Fibroblast of skin of left quadriceps (primary cell): ENCODE measurements around the gene ZC3H18.
A peak's percentile ranks its signal among the peaks of the same experiment; 100 is the strongest.

Experiments
- DNase-seq, 2 experiments: peaks; one replicate each; pipeline ENCODE4 v3.0.0-alpha.2; 2013; ENCODE audit warnings: low read depth in 2 of 2

ZC3H18 gene

DNA sequence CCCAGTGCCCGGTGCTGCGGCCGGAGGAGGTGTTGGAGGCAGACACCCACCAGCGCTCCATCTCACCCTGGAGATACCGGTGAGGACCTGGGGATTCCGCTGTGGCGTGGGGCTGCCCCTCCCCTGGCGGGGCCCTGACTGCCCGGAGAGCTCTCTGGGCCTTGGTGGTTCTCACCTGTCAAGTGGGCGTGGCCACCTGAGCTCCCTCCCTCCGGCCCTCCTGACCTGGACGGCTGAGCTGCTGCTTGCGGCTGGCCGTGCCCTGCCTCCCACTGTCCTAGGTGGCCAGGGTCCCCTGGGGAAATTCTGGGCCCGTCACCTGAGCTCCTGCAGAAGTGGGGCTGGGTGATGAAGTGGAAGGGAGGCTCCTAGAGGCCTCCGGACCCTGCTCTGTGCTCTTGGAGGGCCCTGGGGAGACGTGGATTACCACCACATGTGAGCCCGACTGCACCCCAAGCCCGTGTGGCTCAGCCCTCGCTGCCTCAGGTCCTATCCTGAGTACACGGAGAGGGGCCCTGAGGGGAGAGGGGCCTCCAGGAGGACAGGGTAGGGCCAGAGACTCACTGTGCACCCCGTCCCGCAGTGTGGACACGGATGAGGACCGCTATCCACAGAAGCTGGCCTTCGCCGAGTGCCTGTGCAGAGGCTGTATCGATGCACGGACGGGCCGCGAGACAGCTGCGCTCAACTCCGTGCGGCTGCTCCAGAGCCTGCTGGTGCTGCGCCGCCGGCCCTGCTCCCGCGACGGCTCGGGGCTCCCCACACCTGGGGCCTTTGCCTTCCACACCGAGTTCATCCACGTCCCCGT lies 69.2 kb downstream of the ZC3H18 start:
- no peak for DNase-seq

DNA sequence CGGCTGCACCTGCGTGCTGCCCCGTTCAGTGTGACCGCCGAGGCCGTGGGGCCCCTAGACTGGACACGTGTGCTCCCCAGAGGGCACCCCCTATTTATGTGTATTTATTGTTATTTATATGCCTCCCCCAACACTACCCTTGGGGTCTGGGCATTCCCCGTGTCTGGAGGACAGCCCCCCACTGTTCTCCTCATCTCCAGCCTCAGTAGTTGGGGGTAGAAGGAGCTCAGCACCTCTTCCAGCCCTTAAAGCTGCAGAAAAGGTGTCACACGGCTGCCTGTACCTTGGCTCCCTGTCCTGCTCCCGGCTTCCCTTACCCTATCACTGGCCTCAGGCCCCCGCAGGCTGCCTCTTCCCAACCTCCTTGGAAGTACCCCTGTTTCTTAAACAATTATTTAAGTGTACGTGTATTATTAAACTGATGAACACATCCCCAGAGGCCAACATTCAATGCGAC lies 69.9 kb downstream of the ZC3H18 start:
- DNase-seq: no peak

DNA sequence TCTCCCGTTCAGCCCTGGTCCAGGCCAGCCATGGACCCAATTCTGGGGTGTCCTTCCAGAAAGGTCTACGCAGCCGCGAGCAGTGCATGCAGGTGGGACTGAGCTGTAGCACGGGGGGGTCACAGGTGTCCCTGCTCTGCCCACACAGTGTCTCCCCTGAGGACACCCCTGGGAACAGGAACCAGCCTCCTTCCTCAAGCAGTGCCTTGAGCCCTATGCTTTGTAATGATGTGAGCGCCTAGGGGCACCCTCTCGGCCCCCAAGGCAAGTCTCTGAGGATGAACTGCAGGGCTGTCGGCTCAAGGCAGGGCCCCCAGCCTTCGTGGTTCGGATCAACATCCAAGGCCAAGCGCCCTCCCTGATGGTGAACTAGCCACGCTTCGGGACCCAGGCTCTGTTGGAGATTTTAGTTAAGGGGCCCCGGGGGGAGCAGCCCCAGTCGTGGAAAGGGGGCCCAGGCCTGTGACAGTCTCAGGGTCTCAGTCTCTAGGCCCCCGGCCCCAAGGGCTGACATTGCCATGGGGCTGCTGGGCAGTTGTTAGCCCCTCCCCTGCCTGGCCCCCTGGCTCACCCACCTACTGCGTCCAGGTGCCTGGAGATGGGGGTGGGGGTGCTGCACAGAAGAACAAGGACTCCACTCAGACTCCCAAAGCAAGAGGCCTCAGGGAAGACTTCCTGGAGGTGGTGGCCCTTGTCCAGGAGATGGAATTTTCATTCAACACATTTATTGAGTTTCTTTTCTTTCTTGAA lies 70.5 kb downstream of the ZC3H18 start:
- no peak for DNase-seq

DNA sequence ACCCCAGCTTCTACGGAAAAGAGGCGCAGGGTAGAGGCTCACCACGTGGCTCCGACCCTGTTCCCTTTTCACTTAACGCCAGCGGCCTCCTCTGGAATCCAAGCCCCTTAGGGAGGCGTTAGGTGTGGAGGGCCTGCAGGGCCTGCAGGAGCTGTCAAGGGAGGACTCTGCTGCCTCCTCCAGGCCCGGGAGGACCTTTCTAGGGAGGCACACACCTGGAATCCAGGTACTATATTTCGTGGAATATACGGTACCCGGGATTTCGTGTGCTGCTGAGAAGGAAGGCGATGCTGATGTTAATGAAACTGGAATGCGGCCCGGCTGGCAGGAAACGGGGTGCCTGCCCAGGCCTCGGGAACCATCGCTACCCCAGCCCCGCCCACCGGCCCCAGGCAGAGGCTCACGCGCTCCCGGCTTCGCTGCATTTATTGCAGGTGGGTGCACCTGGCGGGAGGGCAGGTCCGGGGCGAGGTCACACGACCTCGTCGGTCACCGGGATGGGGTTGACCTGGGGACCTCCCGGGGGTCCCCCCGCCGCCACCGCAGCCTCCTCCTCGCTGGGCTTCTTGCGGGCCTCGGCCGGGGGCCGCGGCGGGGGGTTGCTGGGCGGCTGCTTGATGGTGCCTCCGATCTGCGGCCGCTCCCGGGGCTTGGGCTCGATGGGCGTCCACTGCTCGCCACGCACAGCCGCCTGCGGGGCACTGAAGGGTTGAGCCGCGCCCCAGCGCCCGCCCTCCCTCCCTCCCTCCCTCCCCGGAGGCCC lies 72.9 kb downstream of the ZC3H18 start:
- no peak for DNase-seq

DNA sequence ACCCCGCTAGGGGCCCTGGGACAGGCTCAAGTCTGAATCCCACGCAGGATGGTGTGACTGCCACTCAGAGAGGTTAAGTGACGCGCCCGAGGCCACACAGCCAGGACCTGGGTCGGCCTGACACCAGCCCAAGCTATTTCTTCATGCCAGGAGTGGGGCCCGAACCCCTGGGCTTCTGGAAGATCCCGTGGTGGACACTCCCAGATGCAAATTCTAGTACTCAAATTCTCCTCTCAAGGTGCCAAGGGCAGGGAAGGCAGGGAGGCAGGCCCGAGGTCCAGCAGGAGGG lies 73.4 kb downstream of the ZC3H18 start:
- DNase-seq: no peak

DNA sequence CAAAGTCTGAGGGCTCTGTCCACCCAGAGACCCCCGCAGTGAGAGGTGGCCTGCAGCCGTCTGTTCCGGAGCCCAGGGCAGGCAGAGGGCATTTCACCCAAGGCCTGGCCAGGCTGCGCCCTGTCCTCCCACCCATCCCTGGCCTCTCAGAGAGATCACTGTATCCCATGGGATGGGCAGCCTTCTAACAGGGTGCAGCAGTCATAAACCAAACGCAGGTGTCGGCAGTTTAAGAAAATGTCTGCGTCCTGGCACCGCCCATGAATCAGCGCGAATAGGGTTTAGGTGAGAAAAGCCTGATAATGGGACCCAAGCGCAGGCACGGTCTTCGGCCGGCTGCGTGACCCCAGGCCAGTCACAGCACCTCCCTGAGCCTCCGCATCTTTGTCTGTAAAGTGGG lies 75.3 kb downstream of the ZC3H18 start:
- no peak for DNase-seq

DNA sequence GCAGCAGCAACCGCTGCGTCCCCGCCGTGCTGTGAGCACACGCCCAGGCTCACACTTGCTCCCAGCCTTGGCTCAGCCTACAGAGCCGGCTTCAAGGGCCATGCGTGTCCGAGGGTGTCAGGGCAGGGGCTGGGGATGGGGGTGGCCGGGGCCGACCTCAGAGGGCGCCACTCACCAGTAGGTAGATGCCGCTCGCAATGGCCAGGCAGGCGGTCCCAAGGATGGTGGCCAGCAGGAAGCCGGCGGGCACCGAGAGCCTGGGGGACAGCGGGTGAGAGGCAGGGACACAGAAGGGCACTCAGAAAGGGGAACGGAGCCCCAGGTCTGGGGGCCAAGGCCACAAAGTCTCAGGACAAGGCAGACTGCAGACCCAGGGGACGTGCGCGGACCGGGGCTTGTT lies 75.7 kb downstream of the ZC3H18 start:
- DNase-seq: no peak

DNA sequence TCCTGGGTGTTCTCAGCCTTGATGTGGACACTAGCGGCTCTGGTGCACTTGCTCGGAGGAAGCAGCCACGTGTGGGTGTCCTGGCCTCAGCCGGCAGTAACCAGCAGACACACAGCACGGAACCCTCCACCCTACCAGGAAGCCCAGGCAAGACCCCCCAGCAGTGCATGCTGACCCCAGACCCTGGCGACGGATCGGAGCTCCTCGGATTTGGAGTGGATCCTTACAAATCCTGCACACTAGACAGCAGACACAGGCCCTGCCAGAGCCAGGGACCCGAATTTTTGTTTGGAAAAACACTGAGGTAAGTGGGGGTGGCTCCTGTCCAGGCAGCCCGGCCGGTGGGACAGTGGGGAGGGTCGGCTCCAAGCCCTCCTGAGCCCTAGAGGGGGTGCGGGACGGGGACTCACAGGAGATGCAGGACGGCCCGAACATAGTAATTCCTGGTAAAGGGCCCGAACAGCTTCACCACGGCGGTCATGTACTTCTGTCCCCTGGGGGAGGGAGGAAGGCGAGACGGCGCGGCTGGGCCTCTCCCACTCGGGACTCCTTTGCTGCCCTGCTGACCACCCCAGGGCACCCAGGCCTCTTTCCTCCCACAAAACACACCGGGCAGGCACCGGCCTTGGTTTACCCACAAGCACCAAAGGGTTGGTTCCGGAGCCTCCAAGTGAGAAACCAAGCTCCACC lies 76.3 kb downstream of the ZC3H18 start:
- DNase-seq: no peak

DNA sequence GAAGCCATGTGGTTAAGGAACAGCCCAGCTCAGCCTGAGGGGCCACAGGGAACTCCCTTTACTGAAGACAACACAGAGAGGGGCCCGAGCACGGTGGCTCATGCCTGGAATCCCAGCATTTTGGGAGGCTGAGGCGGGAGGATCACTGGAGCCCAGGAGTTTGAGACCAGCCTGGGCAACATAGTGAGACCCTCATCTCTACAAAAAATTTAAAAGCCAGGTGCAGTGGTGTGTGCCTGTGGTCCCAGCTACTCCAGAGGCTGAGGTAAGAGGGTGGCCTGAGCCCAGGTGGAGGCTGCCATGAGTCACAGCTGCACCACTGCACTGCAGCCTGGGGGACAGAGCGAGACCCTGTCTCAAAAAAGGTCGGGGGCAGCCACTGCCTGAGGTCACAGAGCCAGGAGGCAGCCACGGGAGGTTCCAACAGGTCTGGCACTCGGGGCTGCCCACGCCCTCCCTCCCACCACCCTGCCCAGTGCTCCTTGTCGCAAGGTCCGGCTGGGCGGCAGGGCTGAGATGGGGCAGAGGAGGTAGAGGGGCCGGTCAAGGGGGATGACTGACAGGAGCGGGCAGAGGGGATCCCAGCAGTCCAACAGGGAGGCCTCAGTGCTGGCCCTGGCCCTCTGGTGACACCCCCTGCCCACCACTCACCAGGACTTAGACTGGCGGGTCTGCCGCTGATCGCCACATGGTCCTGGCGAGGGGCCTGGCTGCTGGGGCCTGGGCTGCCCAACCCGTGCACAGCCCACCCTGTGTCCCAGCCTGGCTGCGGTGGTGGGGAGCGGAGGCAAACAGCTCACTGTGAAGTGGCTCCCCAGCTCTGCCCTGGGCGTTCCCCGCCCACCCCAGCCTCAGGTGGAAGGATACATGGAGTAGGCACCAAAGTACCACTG lies 77.2 kb downstream of the ZC3H18 start:
- no peak for DNase-seq

DNA sequence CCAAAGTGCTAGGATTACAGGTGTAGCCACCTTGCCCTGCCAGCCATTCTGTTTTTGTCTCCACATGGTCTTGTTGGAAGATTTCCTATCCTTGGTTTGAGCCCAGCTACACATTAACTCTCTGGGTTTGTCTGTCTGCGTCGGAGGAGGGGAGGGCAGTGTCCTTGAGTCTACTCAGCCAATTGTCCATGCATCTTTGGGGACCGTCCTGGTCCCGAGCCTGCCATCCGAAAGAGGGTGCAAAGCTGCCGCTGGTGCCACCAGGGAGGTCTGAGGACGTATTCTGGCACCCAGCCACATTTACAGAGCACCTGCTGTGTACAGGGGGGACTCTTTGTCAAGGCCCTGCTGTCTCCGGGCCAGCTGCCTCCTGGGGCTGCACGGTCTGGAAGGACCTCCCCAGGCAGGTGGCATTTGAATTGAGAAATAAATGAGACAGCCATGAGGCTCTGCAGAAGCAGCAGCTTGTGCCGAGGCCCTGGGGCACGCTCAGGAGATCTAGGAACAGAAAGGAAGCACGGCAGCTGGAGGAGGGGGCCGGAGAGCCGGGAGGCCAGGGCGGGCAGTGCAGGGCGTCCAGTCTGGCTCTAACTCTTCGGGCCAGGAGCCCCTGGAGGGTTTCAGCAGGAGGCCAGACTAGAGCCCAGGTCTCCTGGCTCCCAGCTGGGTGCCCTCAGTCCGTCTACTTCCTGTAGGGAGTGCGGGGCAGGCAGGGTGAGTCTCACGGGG lies 79.2 kb downstream of the ZC3H18 start:
- DNase-seq: no peak

DNA sequence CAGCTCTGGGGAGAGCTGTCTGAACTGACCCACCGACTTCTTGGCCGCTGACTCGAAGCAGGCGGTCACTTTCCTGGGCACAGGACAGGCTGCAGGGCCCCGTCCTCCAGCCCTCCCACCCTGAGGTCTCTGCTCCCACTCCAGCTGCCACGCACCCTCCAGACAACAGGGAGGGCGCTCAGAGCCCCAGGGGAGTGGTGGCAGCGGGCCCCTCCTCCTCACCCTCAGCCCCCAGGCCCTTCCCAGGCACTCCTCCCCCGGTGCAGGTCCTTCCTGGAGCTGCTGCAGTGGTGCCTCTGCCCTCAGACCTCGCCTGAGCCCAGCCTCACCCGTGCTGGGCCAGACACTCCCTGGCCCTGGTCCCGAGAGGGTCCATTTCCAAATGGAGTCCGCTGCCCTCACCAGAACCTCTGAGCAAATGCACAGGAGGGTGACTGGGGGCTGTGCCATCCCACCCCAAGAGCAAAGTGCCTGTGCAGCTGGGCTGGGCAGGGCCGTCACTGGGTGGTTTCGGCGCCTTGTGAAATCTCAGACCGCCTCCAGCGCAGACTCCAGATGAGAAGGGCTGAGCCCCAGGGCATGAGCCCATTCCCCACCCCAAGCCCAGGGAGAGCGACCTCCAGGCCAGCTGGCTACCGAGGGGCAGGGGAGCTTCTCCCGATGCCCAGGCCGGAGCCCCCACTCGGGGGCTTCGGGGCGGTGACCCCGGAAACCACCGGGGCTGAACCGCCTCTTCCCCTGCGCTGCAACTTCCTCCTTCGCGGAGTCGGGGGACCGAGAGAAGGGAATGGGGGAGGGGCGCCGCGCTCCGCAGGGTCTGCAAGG lies 79.9 kb downstream of the ZC3H18 start:
- no peak for DNase-seq

DNA sequence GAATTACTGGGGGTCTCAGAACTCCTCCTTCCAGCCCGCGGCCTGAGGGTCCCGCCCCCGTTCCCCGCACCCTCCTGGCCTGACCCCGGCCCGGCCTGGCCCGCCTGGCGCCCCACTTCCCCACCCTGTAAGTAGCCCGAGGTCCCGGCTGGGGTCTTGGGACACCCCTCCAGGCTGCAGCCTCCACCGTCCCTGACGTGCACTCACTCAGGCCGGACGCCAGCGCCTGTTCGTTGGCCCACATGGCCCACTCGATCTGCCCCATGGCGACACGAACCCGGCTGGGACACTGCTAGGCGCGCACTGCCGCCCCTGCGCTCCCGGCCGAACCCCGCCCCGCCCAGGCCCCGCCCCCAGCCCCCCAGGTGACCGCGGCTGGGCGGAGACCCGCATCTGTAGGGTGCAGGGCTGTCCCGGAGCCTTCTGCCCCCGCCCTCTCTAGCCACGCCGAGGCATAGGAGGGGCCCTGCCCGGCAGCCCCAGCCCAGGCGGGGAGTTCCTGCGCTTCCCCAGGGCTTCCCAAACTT lies 80.6 kb downstream of the ZC3H18 start, which contains the start of gene CYBA:
Gene CYBA, minus strand, starts transcription at position 305 of the 527 bp plus-strand sequence. Its CDS starts 40 bp downstream, at position 265.
- DNase-seq: peak in 1 of 2 experiments; percentile 24

DNA sequence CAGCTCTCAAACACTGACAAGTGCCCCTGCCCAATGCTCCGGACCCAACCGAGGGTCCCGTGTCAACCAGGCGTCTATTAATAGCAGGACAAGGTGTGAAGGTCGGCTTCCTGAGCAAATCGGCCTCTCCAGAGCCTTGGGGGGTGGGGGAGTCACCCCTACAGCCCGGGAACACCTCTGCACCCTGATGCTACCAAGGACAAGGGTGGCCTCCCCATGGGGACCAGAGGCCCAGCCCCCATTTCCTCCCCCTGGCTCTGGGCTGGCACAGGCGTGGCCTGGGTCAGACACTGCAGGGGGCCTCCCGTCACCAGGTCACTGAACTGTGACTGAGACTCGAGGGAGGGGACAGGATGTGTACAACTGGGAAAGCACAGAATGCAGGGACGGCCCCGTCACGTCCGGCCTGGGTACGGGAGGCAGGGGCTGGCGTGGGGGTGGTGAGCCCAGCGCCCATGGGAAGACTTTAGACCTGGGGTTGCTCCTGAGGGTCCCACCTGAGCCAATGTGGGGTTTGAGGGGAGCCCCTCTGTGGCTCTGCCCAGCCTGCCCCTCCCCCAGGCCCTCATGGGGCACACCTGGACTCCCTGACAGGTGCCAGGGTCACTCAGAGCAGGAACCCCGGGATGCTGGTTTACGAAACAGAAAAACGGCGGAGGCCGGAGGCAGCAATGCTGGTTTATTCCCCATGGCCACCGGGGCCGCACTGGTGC lies 81.2 kb downstream of the ZC3H18 start:
- DNase-seq: no peak

DNA sequence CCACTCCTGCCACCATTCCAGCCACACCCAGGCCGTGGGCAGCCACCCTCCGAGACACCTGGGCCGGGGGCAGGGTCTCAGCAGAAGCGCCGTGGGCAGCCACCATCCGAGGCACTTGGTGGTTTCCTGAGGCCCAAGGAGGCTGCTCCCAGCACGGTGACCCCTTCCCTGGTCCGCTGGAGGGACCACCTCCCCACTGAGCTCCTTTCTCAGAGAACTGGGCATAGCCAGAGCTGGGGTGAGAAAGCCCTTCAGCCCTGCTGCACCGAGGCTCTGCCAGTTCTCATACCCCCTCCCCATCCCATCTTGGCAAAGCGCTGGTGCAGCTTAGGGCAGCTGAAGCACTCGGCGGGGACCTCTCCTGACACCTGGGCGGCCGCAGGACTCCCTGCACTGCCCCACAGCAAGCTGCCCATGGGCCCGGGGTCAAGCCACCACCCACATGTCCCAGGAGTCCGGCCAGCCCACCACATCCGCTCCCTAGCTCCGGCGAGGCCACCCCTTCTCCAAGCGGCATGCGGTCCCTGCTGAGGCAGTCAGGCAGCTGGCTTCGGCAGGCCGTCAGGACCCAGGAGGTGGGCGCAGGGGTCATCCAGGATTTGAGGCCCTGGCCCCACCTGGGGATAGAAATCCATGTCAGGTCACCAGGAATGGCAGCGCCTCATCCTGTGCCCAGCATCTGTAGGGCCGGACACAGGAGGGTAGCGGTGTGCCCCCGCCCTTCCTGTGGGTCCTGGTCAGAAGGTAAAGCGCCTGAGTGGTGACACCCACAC lies 82.0 kb downstream of the ZC3H18 start:
- no peak for DNase-seq

DNA sequence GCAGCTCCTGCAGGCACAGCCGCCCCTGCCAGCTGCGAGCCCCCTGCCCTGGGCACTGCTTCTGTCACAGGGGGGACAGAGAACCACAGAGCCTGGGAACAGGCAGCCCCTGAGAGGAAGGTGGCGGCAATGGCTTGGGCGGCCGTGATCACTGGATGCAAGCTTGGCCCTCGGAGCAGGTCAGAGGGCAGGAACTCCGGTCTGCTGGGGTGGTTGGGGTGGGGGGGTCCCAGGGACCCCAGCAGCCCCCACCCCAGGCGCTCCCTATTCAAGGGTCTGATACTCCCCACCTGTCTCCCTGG lies 82.5 kb downstream of the ZC3H18 start:
- DNase-seq: no peak

DNA sequence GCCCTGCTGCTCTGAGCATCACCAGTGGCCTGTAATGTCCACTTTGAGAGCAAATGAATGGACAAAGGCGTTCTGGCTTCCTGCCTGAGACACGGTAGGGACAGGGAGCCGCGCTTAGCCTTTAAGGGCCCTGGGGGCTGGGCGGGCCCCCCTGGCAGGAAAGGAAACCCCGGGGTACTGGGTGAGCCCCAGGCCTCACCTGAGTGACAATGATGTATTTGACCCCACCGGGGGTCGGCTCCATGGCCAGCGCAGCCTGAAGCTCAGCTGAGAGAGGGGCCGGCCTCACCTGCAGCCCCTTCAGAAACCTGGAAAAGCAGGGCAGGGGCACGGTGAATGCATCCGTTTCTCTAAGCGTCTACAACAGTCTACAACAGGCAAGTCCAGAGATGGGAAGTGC lies 82.9 kb downstream of the ZC3H18 start:
- DNase-seq: no peak

DNA sequence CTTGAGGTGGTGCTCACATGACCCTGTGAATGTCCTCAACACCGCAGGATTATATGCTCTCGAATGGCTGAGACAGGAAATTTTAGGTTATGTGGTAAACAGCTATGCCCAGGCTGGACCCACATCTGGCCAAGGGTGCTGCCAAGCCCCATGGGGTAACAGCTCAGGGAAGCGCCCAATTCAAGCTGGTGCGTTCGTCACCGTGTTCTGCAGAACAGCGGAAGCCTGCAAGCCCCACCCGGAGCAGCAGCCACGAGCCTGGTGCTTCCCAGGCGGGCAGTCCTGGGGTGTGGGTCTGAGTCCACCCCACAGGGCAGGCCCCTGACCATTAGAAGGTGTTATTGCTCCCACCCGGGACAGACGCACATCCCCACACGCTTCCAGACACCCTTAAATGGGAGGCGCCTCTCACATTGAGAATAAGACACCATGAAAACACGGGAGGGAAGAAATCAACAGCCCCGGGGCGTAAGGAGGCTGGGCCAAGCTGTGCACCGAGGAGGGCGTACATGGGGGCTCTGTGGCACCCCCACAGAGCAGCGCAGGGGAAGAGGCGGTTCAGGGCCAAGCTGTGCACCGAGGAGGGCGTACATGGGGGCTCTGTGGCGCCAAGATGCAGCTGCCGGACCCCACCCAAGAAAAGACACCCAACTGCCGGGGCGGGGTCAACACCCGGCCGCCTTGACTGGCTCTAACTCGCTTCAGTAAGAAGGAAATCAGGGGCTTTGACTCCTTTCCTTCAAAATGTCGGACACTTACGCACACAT lies 83.6 kb downstream of the ZC3H18 start:
- no peak for DNase-seq
